NCI-H774 (cell line): ENCODE measurements around the gene SLC28A3.
"Not testable (repeated sequence)": the region's sequence is repeated elsewhere in the genome, so short reads cannot be mapped to it uniquely, and the experiment has no call there.

Experiments used
- DNase-seq: peaks from one replicate; lab custom pipeline; 2025; lab: John Stamatoyannopoulos, UW

Gene SLC28A3

GRCh38 chr9:84340535-84340934 is at the start of gene SLC28A3:
Gene SLC28A3, minus strand, starts transcription at chr9:84340758. Its CDS starts 125 bp downstream, at chr9:84340633.
- DNase-seq = no peak

GRCh38 chr9:84390254-84390653 is 49.7 kb upstream of the SLC28A3 start:
- not testable (repeated sequence) for DNase-seq

GRCh38 chr9:84387821-84388220 is 47.3 kb upstream of the SLC28A3 start:
- no peak for DNase-seq

- no peak for DNase-seq
Observed at GRCh38 chr9:84386753-84387152, 46.2 kb upstream of the SLC28A3 start.

- DNase-seq = no peak
Observed at GRCh38 chr9:84385386-84386040, 45.0 kb upstream of the SLC28A3 start.

- no peak for DNase-seq
Observed at GRCh38 chr9:84384617-84385016, 44.1 kb upstream of the SLC28A3 start.

GRCh38 chr9:84383178-84383577 is 42.6 kb upstream of the SLC28A3 start:
- DNase-seq = no peak

GRCh38 chr9:84382720-84383119 is 42.2 kb upstream of the SLC28A3 start:
- no peak for DNase-seq

GRCh38 chr9:84381508-84381907 is 41.0 kb upstream of the SLC28A3 start:
- DNase-seq = no peak

GRCh38 chr9:84379740-84380139 is 39.2 kb upstream of the SLC28A3 start:
- no peak for DNase-seq

GRCh38 chr9:84375954-84376353 is 35.4 kb upstream of the SLC28A3 start:
- DNase-seq = no peak

GRCh38 chr9:84374516-84374915 is 34.0 kb upstream of the SLC28A3 start:
- no peak for DNase-seq

- no peak for DNase-seq
Observed at GRCh38 chr9:84374013-84374412, 33.5 kb upstream of the SLC28A3 start.

- no peak for DNase-seq
Observed at GRCh38 chr9:84371737-84372136, 31.2 kb upstream of the SLC28A3 start.

GRCh38 chr9:84368601-84369000 is 28.0 kb upstream of the SLC28A3 start:
- no peak for DNase-seq

- not testable (repeated sequence) for DNase-seq
Observed at GRCh38 chr9:84367726-84368125, 27.2 kb upstream of the SLC28A3 start.

GRCh38 chr9:84366683-84367082 is 26.1 kb upstream of the SLC28A3 start:
- no peak for DNase-seq

- not testable (repeated sequence) for DNase-seq
Observed at GRCh38 chr9:84364894-84365490, 24.4 kb upstream of the SLC28A3 start.

GRCh38 chr9:84361645-84362044 is 21.1 kb upstream of the SLC28A3 start:
- DNase-seq = no peak

GRCh38 chr9:84357275-84357674 is 16.7 kb upstream of the SLC28A3 start:
- no peak for DNase-seq

GRCh38 chr9:84354035-84354434 is 13.5 kb upstream of the SLC28A3 start:
- no peak for DNase-seq

GRCh38 chr9:84349671-84350070 is 9.1 kb upstream of the SLC28A3 start:
- no peak for DNase-seq

- DNase-seq = no peak
Observed at GRCh38 chr9:84343111-84343521, 2.6 kb upstream of the SLC28A3 start.

- DNase-seq = no peak
Observed at GRCh38 chr9:84339962-84340361, 596 bp downstream of the SLC28A3 start.
